Measurements from ENCODE around the gene CDC27. TPM values are rescaled to one million over a fixed set of nuclear protein-coding genes. Genes with fewer than 3 reads are reported as not detected.
"Not testable (repeated sequence)": the region's sequence is repeated elsewhere in the genome, so short reads cannot be mapped to it uniquely, and the experiment has no call there.

Gene CDC27
- total and polyA plus RNA-seq, 2 experiments from 2014 or later: 35.6 to 63.5 TPM

- Histone ChIP-seq H3K9me3 (ENCODE audit: low read depth) (peaks cover 6% of the 10 kb centered on the region), H3K4me3 (no peak overlapping the region), H3K79me2 (no peaks in the 10 kb centered on the region), H3K27ac (peak overlapping the region; percentile 81), H3K36me3 (replicated peaks; ENCODE audit: insufficient read depth, low read depth) (no peaks in the 10 kb centered on the region), H3K27me3 (no peaks in the 10 kb centered on the region), H2AFZ (no peak overlapping the region), H4K20me1 (ENCODE audit: insufficient read depth, poor library complexity, severe bottlenecking) (no peaks in the 10 kb centered on the region), H3K4me2 (no peak overlapping the region), H3K9me2 (replicated peaks; ENCODE audit: insufficient read depth) (no peaks in the 10 kb centered on the region), H3K4me1 (ENCODE audit: insufficient read depth) (no peaks in the 10 kb centered on the region)
- DNase-seq (ENCODE audit: low spot score): no peak
- 98% methylated on average over 2 of the region's 2 CpGs for WGBS (ENCODE audit: low lambda C conversion rate, missing lambda C conversion rate)
- TF ChIP-seq EZH2 (IDR thresholded peaks at IDR 0.05; ENCODE audit: borderline replicate concordance): no peak
- TF ChIP-seq EZH2phosphoT487 (IDR thresholded peaks at IDR 0.05; ENCODE audit: low read depth, severe bottlenecking, unreplicated experiment): no peak
- TF ChIP-seq CTCF (IDR thresholded peaks at IDR 0.05; ENCODE audit: poor library complexity): no peak
Measured at GRCh38 chr17:47225911-47226688, 37.0 kb upstream of the CDC27 start.

GRCh38 chr17:47225436-47225858 lies 36.4 kb upstream of the CDC27 start:
- Histone ChIP-seq H3K27me3 (no peaks in the 10 kb centered on the region), H3K36me3 (replicated peaks; ENCODE audit: insufficient read depth, low read depth) (no peaks in the 10 kb centered on the region), H3K9me3 (ENCODE audit: low read depth) (peaks cover 6% of the 10 kb centered on the region), H4K20me1 (ENCODE audit: insufficient read depth, poor library complexity, severe bottlenecking) (no peaks in the 10 kb centered on the region), H3K27ac (peak overlapping the region; percentile 81), H3K4me1 (ENCODE audit: insufficient read depth) (no peaks in the 10 kb centered on the region), H3K79me2 (no peaks in the 10 kb centered on the region), H3K4me2 (no peak overlapping the region), H2AFZ (no peak overlapping the region), H3K9me2 (replicated peaks; ENCODE audit: insufficient read depth) (no peaks in the 10 kb centered on the region), H3K4me3 (no peak overlapping the region)
- WGBS (ENCODE audit: low lambda C conversion rate, missing lambda C conversion rate): 84% methylated on average over 3 of the region's 3 CpGs
- TF ChIP-seq EZH2phosphoT487 (IDR thresholded peaks at IDR 0.05; ENCODE audit: low read depth, severe bottlenecking, unreplicated experiment) (no peak), CTCF (IDR thresholded peaks at IDR 0.05; ENCODE audit: poor library complexity) (no peak), EZH2 (IDR thresholded peaks at IDR 0.05; ENCODE audit: borderline replicate concordance) (no peak)
- no peak for DNase-seq (ENCODE audit: low spot score)

- TF ChIP-seq EZH2phosphoT487 (IDR thresholded peaks at IDR 0.05; ENCODE audit: low read depth, severe bottlenecking, unreplicated experiment) (no peak), CTCF (IDR thresholded peaks at IDR 0.05; ENCODE audit: poor library complexity) (no peak), EZH2 (IDR thresholded peaks at IDR 0.05; ENCODE audit: borderline replicate concordance) (no peak)
- H3K79me2 ChIP-seq: no peaks in the 10 kb centered on the region
- WGBS (ENCODE audit: low lambda C conversion rate, missing lambda C conversion rate): 74% methylated on average over 1 of the region's 1 CpG
- no peaks in the 10 kb centered on the region for H3K4me1 ChIP-seq (ENCODE audit: insufficient read depth)
- no peaks in the 10 kb centered on the region for H3K27me3 ChIP-seq
- H3K4me2 ChIP-seq: no peak overlapping the region
- no peak for DNase-seq (ENCODE audit: low spot score)
- no peaks in the 10 kb centered on the region for H3K36me3 ChIP-seq (replicated peaks; ENCODE audit: insufficient read depth, low read depth)
- no peaks in the 10 kb centered on the region for H4K20me1 ChIP-seq (ENCODE audit: insufficient read depth, poor library complexity, severe bottlenecking)
- H3K9me2 ChIP-seq (replicated peaks; ENCODE audit: insufficient read depth): no peaks in the 10 kb centered on the region
- peaks cover 6% of the 10 kb centered on the region for H3K9me3 ChIP-seq (ENCODE audit: low read depth)
- H3K4me3 ChIP-seq: no peak overlapping the region
- no peak overlapping the region for H2AFZ ChIP-seq
- peak overlapping the region; percentile 81 for H3K27ac ChIP-seq
Measured at GRCh38 chr17:47224966-47225365, 35.9 kb upstream of the CDC27 start.

GRCh38 chr17:47224077-47224476 lies 35.0 kb upstream of the CDC27 start:
- H3K36me3 ChIP-seq (replicated peaks; ENCODE audit: insufficient read depth, low read depth); H2AFZ ChIP-seq; H4K20me1 ChIP-seq (ENCODE audit: insufficient read depth, poor library complexity, severe bottlenecking); H3K27me3 ChIP-seq; H3K4me3 ChIP-seq; H3K9me3 ChIP-seq (ENCODE audit: low read depth); H3K4me2 ChIP-seq; H3K79me2 ChIP-seq; DNase-seq (ENCODE audit: low spot score); H3K4me1 ChIP-seq (ENCODE audit: insufficient read depth); H3K9me2 ChIP-seq (replicated peaks; ENCODE audit: insufficient read depth): not testable (repeated sequence)
- 100% methylated on average over 2 of the region's 2 CpGs for WGBS (ENCODE audit: low lambda C conversion rate, missing lambda C conversion rate)
- H3K27ac ChIP-seq: peak overlapping the region; percentile 81
